ENCODE measurements around the gene NAALADL2. TPM values are rescaled to one million over a fixed set of nuclear protein-coding genes. Genes with fewer than 3 reads are reported as not detected.

NAALADL2 gene
- total and polyA plus RNA-seq, 2 of the 13 experiments (the other 11 are each of a cell fraction or from before 2014, with no cell fraction given): 0.08 TPM; not detected in 1

- CTCF ChIA-PET (ENCODE audit: low intra/inter-chr PET ratio, low total read pairs): no interaction called here
- 2% methylated on average over 2 of the region's 2 CpGs for WGBS (ENCODE audit: low lambda C conversion rate)
Measured at GRCh38 chr3:175416600-175416999, 557.5 kb downstream of the NAALADL2 start.

More at GRCh38 chr3:175416600-175416999, 557.5 kb downstream of the NAALADL2 start:
- in situ Hi-C loops (cut with HindIII; ENCODE audit: extremely low pct_ligation_motif_present, low pct_unique_long_range_greater_than_20kb) (no loop called here), intact Hi-C loops (cut with micrococcal nuclease; ENCODE audit: unreplicated experiment) (no loop called here)
- FAIRE-seq (no peak), ATAC-seq (no peak), DNase-seq (ENCODE audit: low spot score) (no peak)
- Histone ChIP-seq H4K20me1 (ENCODE audit: insufficient read depth, low read length) (no peaks in the 10 kb centered on the region), H3K79me2 (ENCODE audit: insufficient read depth, low read length) (no peaks in the 10 kb centered on the region), H3K4me1 (ENCODE audit: insufficient read depth, low read length) (no peaks in the 10 kb centered on the region), H3K4me3 (replicated peaks in 1 of 3; ENCODE audit: insufficient read depth in 1 of 3, low read depth in 2 of 3, low read length in 3 of 3) (no peak overlapping the region), H3K9me3 (ENCODE audit: low read length) (no peaks in the 10 kb centered on the region; the same call in 1 of the 2 replicates), H3K4me2 (ENCODE audit: low read depth, low read length) (no peak overlapping the region), H3K27me3 (ENCODE audit: control insufficient read depth in 1 of 2, insufficient read depth in 2 of 2, low read length in 2 of 2) (no peaks in the 10 kb centered on the region), H3K36me3 (replicated peaks in 1 of 2; ENCODE audit: control insufficient read depth in 1 of 2, insufficient read depth in 2 of 2, low read length in 2 of 2) (no peaks in the 10 kb centered on the region), H2AFZ (ENCODE audit: low read length) (no peak overlapping the region), H3K27ac (ENCODE audit: extremely low read length, insufficient read depth, low read length) (no peak overlapping the region), H3K9ac (ENCODE audit: insufficient read depth, low read depth, low read length) (no peak overlapping the region)
- POLR2A ChIA-PET: no interaction called here
- TF ChIP-seq NFIC (IDR thresholded peaks at IDR 0.05; ENCODE audit: low read length) (no peak), ZNF564 (CRISPR knock-in tag; IDR thresholded peaks at IDR 0.05) (no peak), GATA4 (IDR thresholded peaks at IDR 0.05; ENCODE audit: borderline replicate concordance, low read depth) (no peak), MXD4 (CRISPR knock-in tag; IDR thresholded peaks at IDR 0.05) (no peak), ZNF274 (CRISPR knock-in tag; IDR thresholded peaks at IDR 0.05) (no peak), ARID2 (CRISPR knock-in tag; IDR thresholded peaks at IDR 0.05; ENCODE audit: borderline replicate concordance) (no peak), GFI1 (CRISPR knock-in tag; IDR thresholded peaks at IDR 0.05; ENCODE audit: borderline replicate concordance) (no peak), CCAR2 (optimal IDR thresholded peaks at IDR 0.05; ENCODE audit: low read depth, low read length) (no peak), FOXO1 (CRISPR knock-in tag; IDR thresholded peaks at IDR 0.05) (no peak), DPF2 (CRISPR knock-in tag; IDR thresholded peaks at IDR 0.05; ENCODE audit: borderline replicate concordance, low read depth) (no peak), NCOA2 (CRISPR knock-in tag; IDR thresholded peaks at IDR 0.05) (no peak), ZSCAN31 (CRISPR knock-in tag; IDR thresholded peaks at IDR 0.05; ENCODE audit: low read depth) (no peak), FOXA1 (IDR thresholded peaks at IDR 0.05) (no peak), FOXA1 (CRISPR knock-in tag; IDR thresholded peaks at IDR 0.05) (no peak), ZNF124 (CRISPR knock-in tag; IDR thresholded peaks at IDR 0.05) (no peak), ETV6 (CRISPR knock-in tag; conservative IDR thresholded peaks at IDR 0.05) (no peak), ZNF329 (CRISPR knock-in tag; IDR thresholded peaks at IDR 0.05; ENCODE audit: low read depth) (no peak), ZSCAN22 (CRISPR knock-in tag; IDR thresholded peaks at IDR 0.05) (no peak)
- TF ChIP-seq, protein P1, sequence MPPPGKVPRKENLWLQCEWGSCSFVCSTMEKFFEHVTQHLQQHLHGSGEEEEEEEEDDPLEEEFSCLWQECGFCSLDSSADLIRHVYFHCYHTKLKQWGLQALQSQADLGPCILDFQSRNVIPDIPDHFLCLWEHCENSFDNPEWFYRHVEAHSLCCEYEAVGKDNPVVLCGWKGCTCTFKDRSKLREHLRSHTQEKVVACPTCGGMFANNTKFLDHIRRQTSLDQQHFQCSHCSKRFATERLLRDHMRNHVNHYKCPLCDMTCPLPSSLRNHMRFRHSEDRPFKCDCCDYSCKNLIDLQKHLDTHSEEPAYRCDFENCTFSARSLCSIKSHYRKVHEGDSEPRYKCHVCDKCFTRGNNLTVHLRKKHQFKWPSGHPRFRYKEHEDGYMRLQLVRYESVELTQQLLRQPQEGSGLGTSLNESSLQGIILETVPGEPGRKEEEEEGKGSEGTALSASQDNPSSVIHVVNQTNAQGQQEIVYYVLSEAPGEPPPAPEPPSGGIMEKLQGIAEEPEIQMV (CRISPR knock-in tag; IDR thresholded peaks at IDR 0.05; ENCODE audit: low read depth): no peak
- TF ChIP-seq, protein P2, sequence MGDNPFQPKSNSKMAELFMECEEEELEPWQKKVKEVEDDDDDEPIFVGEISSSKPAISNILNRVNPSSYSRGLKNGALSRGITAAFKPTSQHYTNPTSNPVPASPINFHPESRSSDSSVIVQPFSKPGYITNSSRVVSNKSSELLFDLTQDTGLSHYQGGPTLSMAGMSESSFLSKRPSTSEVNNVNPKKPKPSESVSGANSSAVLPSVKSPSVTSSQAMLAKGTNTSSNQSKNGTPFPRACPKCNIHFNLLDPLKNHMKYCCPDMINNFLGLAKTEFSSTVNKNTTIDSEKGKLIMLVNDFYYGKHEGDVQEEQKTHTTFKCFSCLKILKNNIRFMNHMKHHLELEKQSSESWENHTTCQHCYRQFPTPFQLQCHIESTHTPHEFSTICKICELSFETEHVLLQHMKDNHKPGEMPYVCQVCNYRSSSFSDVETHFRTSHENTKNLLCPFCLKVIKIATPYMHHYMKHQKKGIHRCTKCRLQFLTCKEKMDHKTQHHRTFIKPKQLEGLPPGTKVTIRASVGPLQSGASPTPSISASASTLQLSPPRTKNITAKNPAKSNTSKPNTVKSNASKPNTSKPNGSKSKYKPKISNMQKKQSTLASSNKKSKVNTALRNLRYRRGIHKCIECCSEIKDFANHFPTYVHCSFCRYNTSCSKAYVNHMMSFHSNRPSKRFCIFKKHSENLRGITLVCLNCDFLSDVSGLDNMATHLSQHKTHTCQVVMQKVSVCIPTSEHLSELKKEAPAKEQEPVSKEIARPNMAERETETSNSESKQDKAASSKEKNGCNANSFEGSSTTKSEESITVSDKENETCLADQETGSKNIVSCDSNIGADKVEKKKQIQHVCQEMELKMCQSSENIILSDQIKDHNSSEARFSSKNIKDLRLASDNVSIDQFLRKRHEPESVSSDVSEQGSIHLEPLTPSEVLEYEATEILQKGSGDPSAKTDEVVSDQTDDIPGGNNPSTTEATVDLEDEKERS (CRISPR knock-in tag; IDR thresholded peaks at IDR 0.05): no peak
- TF ChIP-seq, protein P3, sequence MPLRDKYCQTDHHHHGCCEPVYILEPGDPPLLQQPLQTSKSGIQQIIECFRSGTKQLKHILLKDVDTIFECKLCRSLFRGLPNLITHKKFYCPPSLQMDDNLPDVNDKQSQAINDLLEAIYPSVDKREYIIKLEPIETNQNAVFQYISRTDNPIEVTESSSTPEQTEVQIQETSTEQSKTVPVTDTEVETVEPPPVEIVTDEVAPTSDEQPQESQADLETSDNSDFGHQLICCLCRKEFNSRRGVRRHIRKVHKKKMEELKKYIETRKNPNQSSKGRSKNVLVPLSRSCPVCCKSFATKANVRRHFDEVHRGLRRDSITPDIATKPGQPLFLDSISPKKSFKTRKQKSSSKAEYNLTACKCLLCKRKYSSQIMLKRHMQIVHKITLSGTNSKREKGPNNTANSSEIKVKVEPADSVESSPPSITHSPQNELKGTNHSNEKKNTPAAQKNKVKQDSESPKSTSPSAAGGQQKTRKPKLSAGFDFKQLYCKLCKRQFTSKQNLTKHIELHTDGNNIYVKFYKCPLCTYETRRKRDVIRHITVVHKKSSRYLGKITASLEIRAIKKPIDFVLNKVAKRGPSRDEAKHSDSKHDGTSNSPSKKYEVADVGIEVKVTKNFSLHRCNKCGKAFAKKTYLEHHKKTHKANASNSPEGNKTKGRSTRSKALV (CRISPR knock-in tag; IDR thresholded peaks at IDR 0.05): no peak
- no TSS peak for BruUV-seq (replicated peaks)
